NK-92 treated with Interleukin-12 subunit alpha and Interleukin-12 subunit beta, amount 100 ng/mL, for 24 hours (cell line): ENCODE results near the gene UBE2D2.
A peak's percentile ranks its signal among the peaks of the same experiment; 100 is the strongest.
"Not testable (repeated sequence)": the region's sequence is repeated elsewhere in the genome, so short reads cannot be mapped to it uniquely, and the experiment has no call there.

Experiments used
- DNase-seq: peaks from one replicate; lab custom pipeline; 2025; lab: John Stamatoyannopoulos, UW

Gene UBE2D2

DNA sequence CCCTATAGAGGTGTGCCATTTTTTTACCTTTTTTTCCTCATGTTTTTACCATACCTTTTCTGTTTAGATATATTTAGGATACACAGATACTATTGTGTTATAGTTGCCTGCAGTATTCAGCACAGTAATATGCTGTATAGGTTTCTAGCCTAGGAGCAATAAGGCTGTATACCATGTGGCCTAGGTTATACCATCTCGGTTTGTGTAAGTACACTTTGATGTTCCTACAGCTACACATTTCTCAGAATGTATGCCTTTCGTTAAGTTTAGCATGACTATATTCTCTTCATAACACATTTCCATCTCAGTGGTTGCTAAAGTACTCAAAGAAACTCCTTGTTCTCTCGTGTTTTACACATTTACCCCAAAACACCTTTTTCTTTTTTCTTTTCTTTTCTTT lies 23.0 kb downstream of the UBE2D2 start:
- no peak for DNase-seq

DNA sequence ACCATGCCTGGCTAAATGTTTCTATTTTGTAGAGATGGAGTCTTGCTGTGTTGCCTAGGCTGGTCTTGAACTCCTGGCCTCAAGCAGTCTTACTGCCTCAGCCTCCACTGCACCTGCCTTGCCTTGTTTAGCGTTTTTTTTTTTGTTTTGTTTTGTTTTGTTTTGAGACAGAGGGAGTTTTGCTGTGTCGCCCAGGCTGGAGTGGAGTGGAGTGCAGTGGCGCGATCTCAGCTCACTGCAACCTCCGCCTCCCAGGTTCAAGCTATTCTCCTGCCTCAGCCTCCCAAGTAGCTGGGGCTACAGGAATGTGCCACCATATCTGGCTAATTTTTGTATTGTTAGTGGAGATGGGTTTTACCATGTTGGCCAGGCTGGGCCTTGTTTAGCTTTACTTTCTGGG lies 27.0 kb downstream of the UBE2D2 start:
- not testable (repeated sequence) for DNase-seq

DNA sequence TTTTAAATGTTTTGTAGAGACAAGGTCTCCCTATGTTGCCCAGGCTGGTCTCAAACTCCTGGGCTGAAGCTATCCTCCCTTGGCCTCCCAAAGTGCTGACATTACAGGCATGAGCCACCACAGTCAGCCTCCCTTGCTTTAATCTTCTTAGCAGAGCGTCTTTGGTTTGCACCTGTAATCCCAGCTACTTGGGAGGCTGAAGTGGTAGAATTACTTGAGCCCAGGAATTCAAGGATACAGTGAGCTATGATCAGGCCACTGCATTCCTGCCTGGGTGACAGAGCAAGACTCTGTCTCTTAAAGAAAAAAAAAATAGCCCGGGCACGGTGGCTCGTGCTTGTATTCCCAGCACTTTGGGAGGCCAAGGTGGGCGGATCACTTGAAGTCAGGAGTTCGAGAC lies 27.8 kb downstream of the UBE2D2 start:
- DNase-seq = no peak

DNA sequence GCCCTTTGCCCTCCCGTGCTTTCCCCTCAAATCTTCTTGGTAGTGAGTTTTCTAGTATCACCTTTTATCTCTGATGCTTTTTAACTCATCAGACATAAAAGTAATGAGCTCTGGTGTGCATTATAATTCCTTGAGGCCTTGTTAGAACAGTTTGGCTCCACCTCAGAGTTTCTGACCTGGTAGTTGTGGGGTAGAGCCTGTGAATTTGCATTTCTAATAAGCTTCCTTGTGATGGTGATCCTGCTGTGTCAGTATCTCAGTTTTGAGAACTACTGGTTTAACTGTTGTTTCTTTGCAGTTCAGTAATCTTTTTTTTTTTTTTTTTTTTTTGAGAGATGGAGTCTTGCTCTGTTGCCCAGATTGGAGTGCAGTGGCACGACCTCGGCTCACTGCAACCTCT lies 31.1 kb downstream of the UBE2D2 start:
- no peak for DNase-seq

DNA sequence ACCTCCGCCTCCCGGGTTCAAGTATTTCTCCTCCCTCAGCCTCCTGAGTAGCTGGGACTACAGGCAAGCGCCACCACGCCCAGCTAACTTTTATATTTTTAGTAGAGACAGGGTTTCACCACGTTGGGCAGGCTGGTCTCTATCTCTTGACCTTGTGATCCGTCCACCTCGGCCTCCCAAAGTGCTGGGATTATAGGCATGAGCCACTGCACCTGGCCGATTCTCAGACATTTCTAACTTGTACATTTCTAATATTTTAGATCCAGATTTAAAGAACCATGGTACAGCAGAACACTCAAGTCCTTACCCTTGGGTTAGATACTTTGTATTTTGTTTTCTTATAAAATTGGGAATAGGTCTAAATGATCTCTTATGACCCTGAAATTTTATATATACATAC lies 31.9 kb downstream of the UBE2D2 start:
- not testable (repeated sequence) for DNase-seq

DNA sequence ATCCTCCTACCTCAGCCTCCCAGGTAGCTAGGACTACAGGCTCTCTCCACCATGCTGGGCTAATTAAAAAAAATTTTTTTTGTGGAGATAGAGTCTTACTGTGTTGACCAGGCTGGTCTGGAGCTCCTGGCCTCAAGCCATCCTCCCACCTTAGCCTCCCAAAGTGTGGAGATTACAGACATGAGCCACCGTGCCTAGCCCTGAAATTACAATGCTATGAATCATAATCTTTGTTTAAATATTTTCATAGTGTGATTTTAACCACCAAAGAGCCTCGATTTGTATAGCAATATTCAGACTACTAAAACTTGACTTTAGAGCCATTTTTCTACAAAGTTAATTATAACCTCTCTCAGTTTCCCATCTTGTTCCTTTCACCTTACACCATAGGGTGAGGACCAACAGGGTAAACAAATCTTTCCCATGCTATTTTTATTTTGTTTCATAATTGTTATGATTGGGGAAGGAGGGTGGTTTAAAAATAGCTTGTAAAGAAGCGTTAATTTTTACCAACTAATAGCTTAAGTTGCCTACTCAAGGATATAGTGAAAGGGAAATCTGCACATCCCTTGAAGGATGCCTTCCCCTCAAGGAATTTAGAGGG lies 32.7 kb downstream of the UBE2D2 start:
- no peak for DNase-seq

DNA sequence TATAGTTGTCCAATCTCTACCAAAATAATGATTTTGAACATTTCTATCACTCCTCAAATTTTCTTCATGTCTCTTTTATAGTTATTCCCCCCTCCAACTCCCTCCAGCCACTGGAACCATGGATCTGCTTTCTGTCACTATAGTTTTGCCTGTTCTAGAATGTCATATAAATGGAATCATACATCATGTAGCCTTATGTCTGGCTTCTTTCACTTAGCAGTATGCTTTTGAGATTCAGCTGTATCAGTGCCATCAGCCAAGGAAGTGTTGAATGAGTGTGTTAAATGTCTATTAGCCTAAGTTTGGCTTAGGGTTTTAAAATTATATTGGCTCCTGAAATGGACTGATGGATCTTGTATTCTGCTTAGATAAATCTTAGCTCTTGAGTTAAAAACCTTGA lies 36.0 kb downstream of the UBE2D2 start:
- DNase-seq = no peak

DNA sequence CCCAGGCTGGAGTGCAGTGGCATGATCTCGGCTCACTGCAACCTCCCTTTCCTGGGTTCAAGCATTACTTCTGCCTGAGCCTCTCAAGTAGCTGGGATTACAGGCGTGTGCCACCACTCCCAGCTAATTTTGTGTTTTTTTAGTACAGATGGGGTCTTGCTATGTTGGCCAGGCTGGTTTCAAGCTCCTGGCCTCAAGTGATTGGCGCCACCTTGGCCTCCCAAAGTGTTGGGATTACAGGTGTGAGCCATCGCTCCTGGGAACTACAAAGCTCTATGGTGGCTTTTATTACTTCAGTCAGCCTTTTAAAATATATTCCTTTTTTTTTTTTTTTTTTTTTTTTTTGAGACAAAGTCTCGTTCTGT lies 37.4 kb downstream of the UBE2D2 start:
- not testable (repeated sequence) for DNase-seq

DNA sequence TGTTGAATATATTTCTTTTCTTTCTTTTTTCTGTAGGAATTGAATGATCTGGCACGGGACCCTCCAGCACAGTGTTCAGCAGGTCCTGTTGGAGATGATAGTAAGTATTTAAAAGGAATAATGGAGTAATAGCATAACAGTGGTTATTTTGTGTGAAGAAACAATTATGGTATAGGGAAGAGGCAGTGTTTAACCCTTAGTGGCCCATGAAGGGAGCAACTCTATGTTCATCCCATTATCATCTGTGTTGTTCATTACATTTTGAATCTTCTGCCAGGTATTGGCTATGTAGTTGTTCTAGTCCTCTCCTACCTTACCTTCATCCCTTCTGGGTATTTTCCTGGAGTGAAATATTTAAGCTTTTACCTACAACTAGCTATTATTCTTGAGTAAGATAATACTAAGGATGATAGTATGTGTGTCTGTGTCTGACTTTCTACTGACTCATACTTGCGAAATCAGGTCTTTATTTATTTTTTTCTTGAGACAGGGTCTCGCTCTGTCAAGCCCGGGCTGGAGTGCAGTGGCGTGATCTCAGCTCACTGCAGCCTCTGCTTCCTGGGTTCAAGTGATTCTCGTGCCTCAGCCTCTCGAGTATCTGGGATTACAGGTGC lies 39.3 kb downstream of the UBE2D2 start:
- DNase-seq = no peak

DNA sequence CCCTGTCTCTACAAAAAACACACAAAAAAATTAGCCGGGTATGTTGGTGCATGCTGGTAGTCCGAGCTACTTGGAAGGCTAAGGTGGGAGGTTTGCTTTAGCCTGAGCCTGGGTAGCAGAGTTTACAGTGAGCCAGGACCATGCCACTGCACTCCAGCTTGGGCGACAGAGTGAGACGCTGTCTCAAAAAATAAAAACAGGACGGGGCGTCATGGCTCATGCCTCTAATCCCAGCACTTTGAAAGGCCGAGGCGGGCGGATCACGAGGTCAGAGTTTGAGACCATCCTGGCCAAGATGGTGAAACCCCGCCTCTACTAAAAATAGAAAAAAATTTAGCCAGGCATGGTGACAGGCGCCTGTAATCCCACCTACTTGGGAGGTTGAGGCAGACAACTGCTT lies 40.3 kb downstream of the UBE2D2 start:
- DNase-seq = no peak

DNA sequence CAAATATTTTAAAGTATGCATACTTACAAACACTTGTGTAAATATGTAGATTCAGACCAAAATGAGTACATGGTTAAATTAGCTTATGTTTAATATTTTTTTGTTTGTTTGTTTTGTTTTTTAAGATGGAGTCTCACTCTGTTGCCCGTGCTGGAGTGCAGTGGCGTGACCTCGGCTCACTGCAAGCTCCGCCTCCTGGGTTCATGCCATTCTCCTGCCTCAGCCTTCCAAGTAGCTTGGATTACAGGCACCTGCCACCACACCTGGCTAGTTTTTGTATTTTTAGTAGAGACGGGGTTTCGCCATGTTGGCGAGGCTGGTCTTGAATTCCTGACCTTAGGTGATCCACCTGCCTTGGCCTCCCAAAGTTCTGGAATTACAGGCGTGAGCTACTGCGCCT lies 40.8 kb downstream of the UBE2D2 start:
- not testable (repeated sequence) for DNase-seq

DNA sequence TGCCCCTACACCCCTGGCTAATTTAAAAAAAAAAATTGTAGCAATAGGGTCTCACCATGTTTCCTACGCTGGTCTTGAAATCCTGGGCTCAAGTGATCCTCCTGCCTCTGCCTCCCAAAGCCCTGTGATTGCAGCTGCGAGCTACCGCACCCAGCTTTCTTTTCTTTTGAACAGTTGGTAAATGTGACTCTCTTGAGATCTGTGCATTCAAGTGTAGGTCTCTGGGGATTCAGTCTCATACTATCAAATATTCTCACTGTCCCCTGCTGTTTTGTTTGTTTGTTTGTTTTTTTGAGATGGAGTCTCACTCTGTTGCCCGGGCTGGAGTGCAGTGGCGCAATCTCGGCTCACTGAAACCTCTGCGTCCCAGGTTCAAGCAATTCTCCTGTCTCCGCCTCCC lies 44.7 kb downstream of the UBE2D2 start:
- DNase-seq = no peak

DNA sequence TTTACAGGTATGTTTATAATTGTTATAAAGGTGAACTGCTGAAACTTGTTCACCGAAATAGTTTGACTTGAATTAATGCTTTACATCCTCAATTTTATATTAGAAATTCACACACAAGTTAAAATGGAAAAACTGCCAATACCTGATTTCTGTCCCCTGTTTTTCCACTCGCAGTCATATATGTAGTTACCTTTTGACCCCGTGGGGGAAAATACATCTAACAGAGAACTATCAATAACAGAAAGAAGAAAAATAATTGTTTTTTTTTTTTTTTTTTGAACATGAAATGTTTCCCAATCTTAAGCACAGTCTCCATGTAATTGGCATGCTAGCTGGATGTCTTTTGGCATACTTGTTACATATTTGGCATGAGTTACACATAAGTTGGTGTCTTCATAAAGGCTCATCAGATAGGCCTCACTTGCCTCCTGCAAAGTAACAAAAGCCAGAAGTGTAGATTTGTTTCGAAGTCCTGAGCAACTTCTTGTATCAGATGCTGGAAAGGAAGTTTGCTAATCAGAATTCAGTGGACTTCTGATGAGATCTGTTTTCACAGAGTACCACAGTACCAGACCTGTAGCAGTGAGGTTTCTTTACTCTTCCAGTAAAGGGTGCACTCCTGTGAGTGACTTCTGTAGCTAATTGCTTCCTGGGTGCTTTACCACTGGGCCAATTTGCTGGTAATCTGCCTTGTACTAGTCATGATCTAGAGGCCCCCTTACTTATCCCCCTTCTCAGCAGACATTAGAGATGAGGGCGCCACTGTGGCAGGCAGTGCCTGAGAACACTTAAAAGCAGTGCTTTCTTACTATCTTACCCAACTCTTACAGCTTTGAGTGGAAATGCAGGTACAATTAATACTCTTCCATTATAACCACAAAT lies 50.8 kb downstream of the UBE2D2 start:
- no peak for DNase-seq

DNA sequence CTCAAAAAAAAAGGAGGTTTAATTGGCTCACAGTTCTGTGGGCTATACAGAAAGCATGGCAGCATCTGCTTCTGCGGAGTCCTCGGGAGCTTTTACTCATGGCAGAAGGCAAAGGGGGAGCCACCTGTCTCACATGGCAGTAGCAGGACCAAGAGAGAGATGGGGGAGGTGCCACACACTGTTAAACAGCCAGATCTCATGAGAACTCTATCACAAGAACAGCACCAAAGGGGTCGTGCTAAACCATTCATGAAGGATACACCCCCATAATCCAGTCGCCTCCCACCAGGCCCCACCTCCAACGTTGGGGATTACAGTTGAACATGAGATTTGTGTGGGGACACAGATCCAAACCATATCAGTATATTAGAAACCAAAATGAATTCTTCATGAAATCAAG lies 58.7 kb downstream of the UBE2D2 start:
- DNase-seq = no peak

DNA sequence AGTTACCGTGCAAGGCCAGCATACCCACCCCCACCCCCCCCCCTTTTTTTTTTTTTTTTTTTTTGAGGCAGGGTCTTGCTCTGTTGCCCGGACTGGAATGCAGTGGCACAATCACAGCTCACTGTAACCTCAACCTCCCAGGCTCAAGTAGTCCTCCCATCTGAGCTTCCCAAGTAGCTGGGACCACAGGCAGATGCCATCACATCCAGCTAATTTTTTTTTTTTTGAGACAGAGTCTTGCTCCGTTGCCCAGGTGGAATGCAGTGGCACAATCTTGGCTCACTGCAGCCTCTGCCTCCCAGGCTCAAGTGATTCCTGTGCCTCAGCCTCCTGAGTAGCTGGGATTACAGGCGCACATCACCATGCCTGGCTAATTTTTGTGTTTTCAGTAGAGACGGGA lies 64.3 kb downstream of the UBE2D2 start:
- not testable (repeated sequence) for DNase-seq

DNA sequence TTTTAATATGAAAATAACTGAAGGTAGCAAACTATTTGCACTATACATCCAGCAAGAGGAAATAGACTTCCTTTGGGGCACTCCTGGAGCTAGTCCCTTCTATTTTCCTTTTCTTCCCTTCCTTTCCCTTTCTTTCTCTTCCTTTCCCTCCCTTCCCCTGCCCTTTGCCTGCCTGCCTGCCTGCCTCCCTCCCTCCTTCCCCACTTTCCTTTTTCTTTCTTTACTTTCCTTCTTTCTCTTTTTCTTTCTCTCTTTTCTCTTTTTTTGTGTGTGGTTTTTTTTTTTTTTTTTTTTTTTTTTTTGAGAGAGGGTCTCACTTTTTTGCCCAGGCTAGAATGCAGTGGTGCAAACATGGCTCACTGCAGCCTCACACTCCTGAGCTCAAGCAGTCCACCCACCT lies 69.7 kb downstream of the UBE2D2 start:
- DNase-seq = no peak

DNA sequence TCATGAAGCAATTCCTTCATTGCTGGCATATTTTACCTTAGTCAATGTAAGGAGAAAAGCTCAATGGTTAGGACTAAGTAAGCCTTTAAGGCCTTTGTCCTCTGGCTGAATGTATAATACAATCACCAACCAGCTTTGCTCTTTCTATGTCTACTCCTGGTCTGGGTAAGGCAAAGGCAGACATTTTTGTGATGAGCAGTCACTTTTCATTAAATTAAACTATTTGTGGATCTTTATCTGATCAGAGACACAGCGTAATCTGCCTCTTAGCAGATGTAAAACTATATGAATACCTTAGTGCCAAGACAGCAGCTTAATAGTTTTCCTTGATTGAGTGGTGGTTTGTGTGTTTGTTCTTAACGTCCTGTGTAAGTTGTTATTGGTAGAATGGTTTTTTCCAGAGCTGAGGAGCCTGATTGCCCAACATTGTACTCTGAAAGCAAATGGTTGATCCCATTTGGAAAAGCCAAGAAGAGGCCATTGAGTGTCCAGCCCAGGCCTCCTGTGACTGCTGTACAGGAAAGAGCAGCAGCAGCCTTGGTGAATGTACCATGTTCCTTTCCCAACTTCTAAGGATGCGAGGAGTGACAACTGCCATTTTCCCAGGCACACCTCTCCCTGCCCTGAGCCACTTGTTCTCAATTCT lies 70.5 kb downstream of the UBE2D2 start:
- DNase-seq = no peak

DNA sequence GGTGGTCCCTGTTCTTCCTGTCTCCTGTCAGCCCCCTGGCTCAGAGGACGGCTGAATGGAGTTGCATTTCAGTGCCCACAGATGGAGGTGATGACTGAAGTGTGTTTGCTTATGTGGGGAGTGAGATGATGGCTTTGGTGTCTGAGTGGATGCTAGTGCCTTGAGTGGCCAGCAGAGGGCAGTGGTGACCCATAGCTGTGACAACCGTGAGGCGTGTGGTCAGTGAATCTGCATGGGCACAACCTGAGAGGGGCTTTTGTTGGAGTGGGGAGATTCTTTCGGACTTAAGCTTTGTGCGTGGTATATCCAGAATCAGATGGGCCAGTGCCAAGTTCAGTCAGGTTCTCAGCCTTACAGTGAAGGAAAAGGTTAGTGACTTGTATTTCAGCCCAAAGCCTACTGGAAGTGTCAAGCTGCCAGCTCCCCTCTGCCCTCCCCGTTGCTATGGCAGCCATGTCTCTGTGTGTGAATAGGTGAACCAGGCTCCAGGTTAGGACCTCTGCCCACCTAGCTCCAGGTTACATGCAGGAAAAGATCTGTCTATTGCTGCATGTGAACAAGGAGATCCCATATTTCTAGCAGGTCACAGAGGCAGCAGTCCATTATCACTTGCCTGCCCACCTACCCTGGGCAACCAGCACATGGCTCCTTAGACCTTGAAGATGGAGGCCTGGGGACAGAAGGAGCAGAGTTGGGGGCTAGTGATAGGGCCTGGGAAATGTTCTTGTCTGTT lies 72.3 kb downstream of the UBE2D2 start:
- DNase-seq = peak; percentile 44

DNA sequence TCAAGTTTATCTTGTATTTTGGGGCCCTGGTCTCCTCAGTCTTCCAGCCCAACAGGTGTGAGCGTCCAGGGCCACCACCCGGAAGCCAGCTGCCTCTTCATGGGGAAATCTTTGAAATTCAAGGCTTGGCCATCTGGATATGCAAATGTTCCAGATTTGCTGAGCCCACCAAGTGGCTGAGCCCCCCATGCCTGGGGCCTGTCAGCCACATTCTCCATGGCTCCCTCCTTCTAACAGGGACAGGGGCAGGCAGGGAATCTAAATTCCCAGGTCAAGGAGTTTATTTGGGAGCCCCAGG lies 72.8 kb downstream of the UBE2D2 start:
- no peak for DNase-seq

DNA sequence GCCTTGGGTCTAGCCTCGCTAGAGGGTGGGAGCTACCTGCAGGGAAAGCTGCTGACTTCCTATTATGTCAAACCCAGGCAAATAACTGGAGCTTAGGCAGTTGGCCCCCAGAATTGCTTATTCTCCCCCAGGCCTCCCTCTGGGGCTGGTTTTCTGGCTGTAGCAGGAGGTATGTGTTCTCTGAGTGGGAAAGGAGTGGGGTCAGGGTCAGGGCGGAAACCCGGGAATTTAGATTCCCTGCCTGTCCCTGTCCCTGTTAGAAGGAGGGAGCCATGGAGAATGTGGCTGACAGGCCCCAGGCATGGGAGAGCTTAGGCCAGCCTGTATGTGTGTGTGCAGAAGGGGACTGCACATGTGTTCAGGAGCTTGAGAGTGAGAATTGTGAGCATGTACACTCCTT lies 73.4 kb downstream of the UBE2D2 start:
- DNase-seq = no peak

DNA sequence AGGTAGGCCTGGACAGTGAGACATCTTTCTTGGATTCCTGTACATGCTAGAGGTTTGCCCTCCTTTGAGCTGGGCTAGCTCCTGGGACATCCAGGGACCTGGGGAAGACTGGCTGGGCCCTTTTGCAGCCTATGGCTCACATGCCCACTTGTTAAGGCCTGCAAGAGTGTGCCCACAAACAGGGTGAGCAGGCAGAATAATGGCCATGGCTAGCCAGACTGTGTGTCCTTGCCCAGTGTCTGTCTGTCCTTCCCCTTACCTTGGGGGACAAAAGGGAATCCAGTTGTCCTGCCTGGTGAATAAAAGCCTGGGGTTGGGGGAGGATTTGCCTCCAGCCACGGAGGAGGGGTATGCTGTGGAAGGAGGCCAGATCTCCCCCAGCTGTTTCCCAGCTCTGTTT lies 74.1 kb downstream of the UBE2D2 start:
- DNase-seq = no peak

DNA sequence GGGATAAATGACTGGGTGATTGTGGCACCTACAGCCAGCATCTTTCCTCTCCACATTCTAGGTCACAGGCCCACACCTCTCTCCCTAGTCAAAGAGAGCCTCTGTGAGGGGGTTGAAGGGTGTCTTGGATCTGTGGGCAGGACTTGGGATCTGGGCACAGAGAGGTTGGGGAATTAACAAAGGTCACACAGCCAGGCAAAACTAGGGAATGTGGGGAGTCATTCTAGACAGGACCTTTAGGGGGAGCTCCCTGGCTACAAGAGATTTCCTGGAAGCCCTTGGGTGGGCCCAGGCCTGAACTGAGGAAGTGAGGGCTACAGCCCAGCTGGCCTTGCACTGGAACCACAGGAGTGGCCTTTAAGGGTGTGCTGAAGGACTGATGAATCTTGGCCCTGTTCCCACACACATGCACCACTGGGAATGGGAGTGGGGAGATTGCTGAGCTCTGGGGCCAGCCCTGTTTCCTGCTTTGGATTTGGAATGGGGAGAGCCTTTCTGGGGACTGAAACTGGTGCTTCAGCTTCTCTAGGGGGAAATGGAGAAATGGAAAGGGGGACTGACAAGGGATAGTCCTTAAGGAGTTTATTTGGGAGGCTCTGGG lies 74.6 kb downstream of the UBE2D2 start:
- DNase-seq = peak; percentile 31
